Suppressor macrophage treated with lipopolysaccharide for 4 hours (primary cell): ENCODE measurements around the gene PRIMPOL.
A peak's percentile ranks its signal among the peaks of the same experiment; 100 is the strongest.
"Not testable (repeated sequence)": the region's sequence is repeated elsewhere in the genome, so short reads cannot be mapped to it uniquely, and the experiment has no call there.

Source experiments
- DNase-seq: peaks from one replicate; pipeline ENCODE4 v3.0.0-alpha.2; 2020

Gene PRIMPOL

GRCh38 chr4:184641451-184641850, 8.1 kb upstream of the PRIMPOL start:
- no peak for DNase-seq

- DNase-seq: no peak
Measured at GRCh38 chr4:184643731-184644130, 5.8 kb upstream of the PRIMPOL start.

GRCh38 chr4:184644553-184645307, 4.8 kb upstream of the PRIMPOL start:
- DNase-seq: no peak

GRCh38 chr4:184645904-184646610, 3.5 kb upstream of the PRIMPOL start:
- DNase-seq: no peak

- DNase-seq: no peak
Measured at GRCh38 chr4:184647266-184648053, 2.1 kb upstream of the PRIMPOL start.

GRCh38 chr4:184648054-184648312, 1.6 kb upstream of the PRIMPOL start:
- DNase-seq: no peak

- DNase-seq: peak; percentile 55
Measured at GRCh38 chr4:184648313-184649025, 1.1 kb upstream of the PRIMPOL start.

- DNase-seq: peak; percentile 66
Measured at GRCh38 chr4:184649971-184650855, 675 bp downstream of the PRIMPOL start.

GRCh38 chr4:184651899-184652298, 2.4 kb downstream of the PRIMPOL start:
- no peak for DNase-seq

GRCh38 chr4:184652681-184653080, 3.1 kb downstream of the PRIMPOL start:
- DNase-seq: not testable (repeated sequence)

GRCh38 chr4:184653650-184654049, 4.1 kb downstream of the PRIMPOL start:
- DNase-seq: no peak

- DNase-seq: no peak
Measured at GRCh38 chr4:184655889-184656869, 6.6 kb downstream of the PRIMPOL start.

- no peak for DNase-seq
Measured at GRCh38 chr4:184657144-184657543, 7.6 kb downstream of the PRIMPOL start.

GRCh38 chr4:184657820-184658219, 8.3 kb downstream of the PRIMPOL start:
- not testable (repeated sequence) for DNase-seq

GRCh38 chr4:184660978-184661377, 11.4 kb downstream of the PRIMPOL start:
- DNase-seq: no peak

- DNase-seq: no peak
Measured at GRCh38 chr4:184662236-184662635, 12.7 kb downstream of the PRIMPOL start.

- DNase-seq: no peak
Measured at GRCh38 chr4:184664445-184665210, 15.1 kb downstream of the PRIMPOL start.

GRCh38 chr4:184666670-184667069, 17.1 kb downstream of the PRIMPOL start:
- no peak for DNase-seq

- no peak for DNase-seq
Measured at GRCh38 chr4:184668096-184668495, 18.6 kb downstream of the PRIMPOL start.

- DNase-seq: peak; percentile 38
Measured at GRCh38 chr4:184668511-184669114, 19.1 kb downstream of the PRIMPOL start.
